ENCODE measurements around the gene LKAAEAR1.

Gene LKAAEAR1

GRCh38 chr20:64058536-64058935, 25.7 kb downstream of the LKAAEAR1 start:
- H3K4me3 ChIP-seq (ENCODE audit: low read depth, low read length), result no peak overlapping the region
- peak; percentile 22 for DNase-seq (ENCODE audit: low read depth, low spot score)
- in situ Hi-C loops (cut with HindIII; ENCODE audit: low sequenced_read_pairs), result no loop called here
- no peak for TF ChIP-seq CTCF (IDR thresholded peaks at IDR 0.05; ENCODE audit: low read depth, low read length)

GRCh38 chr20:64057628-64058498, 26.3 kb downstream of the LKAAEAR1 start:
- DNase-seq (ENCODE audit: low read depth, low spot score), result peak; percentile 35
- no peak overlapping the region for H3K4me3 ChIP-seq (ENCODE audit: low read depth, low read length)
- in situ Hi-C loops (cut with HindIII; ENCODE audit: low sequenced_read_pairs), result no loop called here
- peak; percentile 95 for TF ChIP-seq CTCF (IDR thresholded peaks at IDR 0.05; ENCODE audit: low read depth, low read length)

GRCh38 chr20:64056889-64057627, 27.1 kb downstream of the LKAAEAR1 start:
- no peak for DNase-seq (ENCODE audit: low read depth, low spot score)
- in situ Hi-C loops (cut with HindIII; ENCODE audit: low sequenced_read_pairs), result no loop called here
- no peak for TF ChIP-seq CTCF (IDR thresholded peaks at IDR 0.05; ENCODE audit: low read depth, low read length)

GRCh38 chr20:64056639-64056888, 27.6 kb downstream of the LKAAEAR1 start:
- no peak overlapping the region for H3K4me3 ChIP-seq (ENCODE audit: low read depth, low read length)
- in situ Hi-C loops (cut with HindIII; ENCODE audit: low sequenced_read_pairs), result no loop called here
- no peak for DNase-seq (ENCODE audit: low read depth, low spot score)
- TF ChIP-seq CTCF (IDR thresholded peaks at IDR 0.05; ENCODE audit: low read depth, low read length), result no peak

More at GRCh38 chr20:64056889-64057627, 27.1 kb downstream of the LKAAEAR1 start:
- H3K4me3 ChIP-seq (ENCODE audit: low read depth, low read length), result no peak overlapping the region

GRCh38 chr20:64055893-64056638, 28.1 kb downstream of the LKAAEAR1 start:
- in situ Hi-C loops (cut with HindIII; ENCODE audit: low sequenced_read_pairs), result no loop called here
- H3K4me3 ChIP-seq (ENCODE audit: low read depth, low read length), result no peak overlapping the region
- no peak for TF ChIP-seq CTCF (IDR thresholded peaks at IDR 0.05; ENCODE audit: low read depth, low read length)
- DNase-seq (ENCODE audit: low read depth, low spot score), result no peak

GRCh38 chr20:64055396-64055892, 28.8 kb downstream of the LKAAEAR1 start:
- no peak for DNase-seq (ENCODE audit: low read depth, low spot score)
- in situ Hi-C loops (cut with HindIII; ENCODE audit: low sequenced_read_pairs), result no loop called here
- no peak for TF ChIP-seq CTCF (IDR thresholded peaks at IDR 0.05; ENCODE audit: low read depth, low read length)
- no peak overlapping the region for H3K4me3 ChIP-seq (ENCODE audit: low read depth, low read length)
